K562 (cell line): ENCODE measurements around the gene A4GALT. TPM values are rescaled to one million over a fixed set of nuclear protein-coding genes. Genes with fewer than 3 reads are reported as not detected.

Source experiments
- ATAC-seq: fragments of 200-7000 bp; cut with Tn5 transposase; 3 replicates; pipeline ENCODE4 v1.9.1; 2020; ENCODE audit warnings: moderate library complexity
- BruUV-seq: library from RNA; stranded (reverse); fragments of 400-500 nt; replicated peaks from 2 replicates; lab custom pipeline; 2021; lab: Mats Ljungman, UMichigan
- CTCF ChIA-PET: fragments of 300-600 bp; formaldehyde crosslinking; extraction: SDS; loops from one replicate; lab custom pipeline; 2021; ENCODE audit warnings: low intra/inter-chr PET ratio; lab: Yijun Ruan, JAX
- POLR2A ChIA-PET: fragments of 300-600, 350-650 bp; sonication (Branson Sonifier 250); formaldehyde crosslinking; extraction: SDS; loops from one replicate; lab custom pipeline; 2021; ENCODE audit warnings: antibody characterized with exemption, inconsistent platforms; lab: Yijun Ruan, JAX
- DNase-seq, 4 experiments: peaks; one replicate each; pipeline versions ENCODE4 v3.0.0 to v3.0.0-alpha.2; 2011 to 2018; ENCODE audit warnings: low spot score in 3 of 4, mixed read lengths in 3 of 4; ENCODE audit errors: extremely low read depth in 1 of 4
- FAIRE-seq: peaks from 2 replicates; lab custom pipeline; 2011; peaks lifted over from hg19 to GRCh38; lab: Jason Lieb, UNC
- H2AFZ ChIP-seq: 2 replicates; pipeline ENCODE4 v1.6.0; 2011; ENCODE audit warnings: low read depth, low read length, control low read depth, inconsistent platforms
- H3K27ac ChIP-seq: fragments of 200-600 bp; 3 replicates; pipeline ENCODE4 v1.8.0; 2011; ENCODE audit warnings: low read depth, mild to moderate bottlenecking, control low read depth, inconsistent platforms, low read length, moderate library complexity, mixed read lengths; ENCODE audit errors: extremely low read depth
- H3K27me3 ChIP-seq, 2 experiments: fragments of 300-600 bp in 1 of 2; 2 replicates in 1 of 2; 3 replicates in 1 of 2; pipeline versions ENCODE4 v1.6.0 to v1.8.0; 2011; ENCODE audit warnings: inconsistent platforms in 2 of 2, low read length in 2 of 2, mild to moderate bottlenecking in 1 of 2, mixed read lengths in 1 of 2, moderate library complexity in 1 of 2; ENCODE audit not compliant: control insufficient read depth in 2 of 2, insufficient read depth in 2 of 2
- H3K36me3 ChIP-seq: fragments of 300-600 bp; 3 replicates; pipeline ENCODE4 v1.8.0; 2011; ENCODE audit warnings: mild to moderate bottlenecking, low read length, inconsistent platforms; ENCODE audit not compliant: control insufficient read depth, insufficient read depth
- H3K4me1 ChIP-seq, 2 experiments: fragments of 200-600 bp in 1 of 2; replicated peaks in 1 of 2; 2 replicates in 1 of 2; 3 replicates in 1 of 2; pipeline versions ENCODE4 v1.5.1 to v1.8.0; 2011; ENCODE audit warnings: inconsistent platforms in 2 of 2, low read length in 2 of 2, mild to moderate bottlenecking in 1 of 2, mixed read lengths in 1 of 2, moderate library complexity in 1 of 2; ENCODE audit not compliant: control insufficient read depth in 2 of 2, insufficient read depth in 2 of 2
- H3K4me2 ChIP-seq: 2 replicates; pipeline ENCODE4 v1.6.1; 2011; ENCODE audit warnings: low read length, control low read depth, inconsistent platforms, mixed read lengths; ENCODE audit not compliant: insufficient read depth
- H3K4me3 ChIP-seq: fragments of 200-600 bp; sonication (generic), shearing (Covaris generic); 2 replicates; pipeline ENCODE4 v1.5.1; 2016; ENCODE audit warnings: control low read depth, inconsistent platforms
- H3K79me2 ChIP-seq: fragments of 200-600 bp; 3 replicates; pipeline ENCODE4 v1.8.0; 2011; ENCODE audit warnings: low read length, inconsistent platforms; ENCODE audit not compliant: control insufficient read depth, insufficient read depth
- H3K9ac ChIP-seq, 2 experiments: 2 replicates each; pipeline versions ENCODE4 v1.6.0 to v1.6.1; 2011; ENCODE audit warnings: low read depth in 2 of 2, low read length in 2 of 2, control low read depth in 1 of 2, inconsistent platforms in 1 of 2, mild to moderate bottlenecking in 1 of 2, mixed read lengths in 1 of 2; ENCODE audit not compliant: insufficient read depth in 1 of 2
- H3K9me1 ChIP-seq: one replicate; pipeline ENCODE4 v1.6.0; 2011; ENCODE audit warnings: inconsistent platforms, mild to moderate bottlenecking, low read length, moderate library complexity; ENCODE audit not compliant: control insufficient read depth, insufficient read depth
- H3K9me3 ChIP-seq: replicated peaks from 2 replicates; pipeline ENCODE4 v1.5.1; 2011; ENCODE audit warnings: low read depth, low read length, inconsistent platforms; ENCODE audit not compliant: control insufficient read depth, insufficient read depth
- H4K20me1 ChIP-seq: replicated peaks from 2 replicates; pipeline ENCODE4 v1.6.1; 2011; ENCODE audit warnings: low read length, inconsistent platforms, mixed read lengths; ENCODE audit not compliant: control insufficient read depth, insufficient read depth
- E4F1 ChIP-seq: fragments of 250-450 bp; sonication (Bioruptor Pico); IDR thresholded peaks from 2 replicates; pipeline ENCODE4 v1.5.0; 2021; ENCODE audit warnings: mild to moderate bottlenecking, borderline replicate concordance
- ERF ChIP-seq: fragments of 450-650 bp; formaldehyde crosslinking; IDR thresholded peaks from 2 replicates; pipeline ENCODE4 v1.4.0; 2020; ENCODE audit warnings: mild to moderate bottlenecking, mixed read lengths
- FOSL1 ChIP-seq: fragments of 200-800 bp; sonication (Bioruptor generic); conservative IDR thresholded peaks from 2 replicates; pipeline ENCODE4 v1.6.1; 2016; ENCODE audit warnings: missing genetic modification characterization, missing compliant biosample characterization
- MBD2 ChIP-seq: sonication (generic); IDR thresholded peaks from 2 replicates; pipeline ENCODE4 v1.6.1; 2016; ENCODE audit warnings: low read depth, borderline replicate concordance
- MCM2 ChIP-seq: fragments of 450-650 bp; IDR thresholded peaks from 2 replicates; pipeline ENCODE4 v1.6.1; 2017; ENCODE audit warnings: low read depth, mild to moderate bottlenecking
- SAFB2 ChIP-seq: fragments of 200-400 bp; formaldehyde crosslinking; IDR thresholded peaks from 2 replicates; pipeline ENCODE4 v1.6.1; 2018; ENCODE audit warnings: borderline replicate concordance, low read length, low read depth, moderate library complexity; ENCODE audit not compliant: severe bottlenecking
- SMARCA5 ChIP-seq: fragments of 450-650 bp; IDR thresholded peaks from 2 replicates; pipeline ENCODE4 v1.6.1; 2016
- TAF15 ChIP-seq: fragments of 200-400 bp; formaldehyde crosslinking; IDR thresholded peaks from 2 replicates; pipeline ENCODE4 v1.6.1; 2017; ENCODE audit warnings: mild to moderate bottlenecking, low read depth, low read length, moderate library complexity
- TCF7 ChIP-seq: sonication (generic); IDR thresholded peaks from 2 replicates; pipeline ENCODE4 v1.6.1; 2016; ENCODE audit warnings: antibody characterized with exemption, borderline replicate concordance
- TSHZ1 ChIP-seq: fragments of 250-450 bp; sonication (Bioruptor Pico); IDR thresholded peaks from 2 replicates; pipeline ENCODE4 v1.4.0; 2020; ENCODE audit warnings: mild to moderate bottlenecking, moderate library complexity
- ZNF436 ChIP-seq: fragments of 250-450, 450-650 bp; sonication (Bioruptor Pico); formaldehyde crosslinking; IDR thresholded peaks from 2 replicates; pipeline ENCODE4 v1.7.0; 2020; ENCODE audit warnings: mild to moderate bottlenecking
- ZNF668 ChIP-seq: fragments of 250-450 bp; sonication (Bioruptor Pico); IDR thresholded peaks from 2 replicates; pipeline ENCODE4 v1.8.0; 2022; ENCODE audit warnings: mild to moderate bottlenecking, inconsistent platforms
- WGBS: fragments of 100-300 bp; shearing (Covaris generic); methylation state at CpG from one replicate; pipeline ENCODE4 v1.1.6; 2016; ENCODE audit warnings: low coverage, mixed read lengths; ENCODE audit not compliant: insufficient coverage; ENCODE audit errors: missing lambda C conversion rate; 5-methylcytosine and 5-hydroxymethylcytosine counted together
- in situ Hi-C: fragments of 300-500 bp; cut with MboI; formaldehyde crosslinking; loops from 4 replicates; pipeline ENCODE4 v1.15.0; 2018; ENCODE audit warnings: inconsistent platforms, mixed read lengths
- intact Hi-C: fragments of 100-400 bp; cut with micrococcal nuclease; formaldehyde crosslinking; loops from 2 replicates; pipeline ENCODE4 v1.14.2; 2022
- polyA plus RNA-seq, 8 experiments: library from polyadenylated mRNA; depleted of rRNA in 4 of 8; stranded (reverse) in 5 of 8; unstranded in 3 of 8; fragments of >200 nt; fragmentation: Nextera tagmentation in 2 of 8; fragmentation: Illumina TruSeq in 1 of 8; extraction: Ambion mirVana in 2 of 8; extraction: Trizol in 1 of 8; gene quantifications; 2 replicates each; pipeline versions ENCODE4 v1.2.1 to v1.2.3, GENCODE V29; 2011 to 2014; ENCODE audit warnings: inconsistent platforms in 1 of 8, missing spikeins in 1 of 8
- total RNA-seq, 7 experiments: library from RNA; depleted of rRNA in 6 of 7; stranded (reverse); fragments of >200 nt in 6 of 7; fragmentation: Illumina TruSeq in 2 of 7; extraction: Trizol in 2 of 7; gene quantifications; 2 replicates each; pipeline versions ENCODE4 v1.2.1 to v1.2.3, GENCODE V29; 2011 to 2021; ENCODE audit warnings: low replicate concordance in 1 of 7

The A4GALT gene
- total and polyA plus RNA-seq, 9 of the 15 experiments (the other 6 are each of a cell fraction or from before 2014, with no cell fraction given): 0.07 to 0.11 TPM; not detected in 7

- no peak for TF ChIP-seq E4F1 (CRISPR knock-in tag)
- no peak for TF ChIP-seq MBD2
- no peak for TF ChIP-seq ERF (CRISPR knock-in tag)
- no peak for TF ChIP-seq ZNF436 (CRISPR knock-in tag)
These were observed 23.1 kb downstream of the A4GALT start (continued) for GRCh38 chr22:42697542-42698013.

- 42% methylated on average over 10 of the region's 10 CpGs for WGBS
- no peak overlapping the region for H3K4me2 ChIP-seq
- no peak overlapping the region for H2AFZ ChIP-seq
- BruUV-seq: no TSS peak
- no peak overlapping the region for H3K9ac ChIP-seq
- ChIA-PET POLR2A (no interaction called here), CTCF (no interaction called here)
- no peaks in the 10 kb centered on the region for H3K79me2 ChIP-seq
- no peaks in the 10 kb centered on the region for H3K9me3 ChIP-seq
- intact Hi-C loops: loop anchor here (10.0 kb wide), 1 partner anchor 72 kb away; no protein-coding TSS in a partner anchor
- no peaks in the 10 kb centered on the region for H4K20me1 ChIP-seq
- peaks cover 0 to 24% of the 10 kb centered on the region in 2 experiments; a peak in 1 of 5 replicates for H3K27me3 ChIP-seq
- FAIRE-seq (no peak), DNase-seq (no peak), ATAC-seq (no peak)
- H3K27ac ChIP-seq: no peak overlapping the region
- no peak overlapping the region for H3K4me3 ChIP-seq
- no peaks in the 10 kb centered on the region for H3K36me3 ChIP-seq
- in situ Hi-C loops: no loop called here
- peaks cover 0 to 30% of the 10 kb centered on the region in 2 experiments; a peak in 4 of 5 replicates for H3K4me1 ChIP-seq
- no peaks in the 10 kb centered on the region for H3K9me1 ChIP-seq
- TF ChIP-seq TAF15 (no peak), FOSL1 (no peak), SAFB2 (no peak), MCM2 (no peak), ZNF668 (no peak), TCF7 (no peak), SMARCA5 (no peak), TSHZ1 (no peak)
These were observed 24.2 kb downstream of the A4GALT start for GRCh38 chr22:42696331-42696967.
